ENCODE results near the gene ECE2.
"Not testable (repeated sequence)": the region's sequence is repeated elsewhere in the genome, so short reads cannot be mapped to it uniquely, and the experiment has no call there.

ECE2 gene

GRCh38 chr3:184339001-184339400 lies 63.2 kb downstream of the ECE2 start:
- DNase-seq, result no peak

- not testable (repeated sequence) for DNase-seq
Observed at GRCh38 chr3:184339451-184340135, 63.8 kb downstream of the ECE2 start.

- DNase-seq, result no peak
Observed at GRCh38 chr3:184341925-184342324, 66.1 kb downstream of the ECE2 start.
